Measurements from ENCODE around the gene GP1BA. TPM values are rescaled to one million over a fixed set of nuclear protein-coding genes. Genes with fewer than 3 reads are reported as not detected.

The GP1BA gene
- total and polyA plus RNA-seq, 2 of the 8 experiments (the other 6 are each of a cell fraction or from before 2014, with no cell fraction given) = not detected

DNA sequence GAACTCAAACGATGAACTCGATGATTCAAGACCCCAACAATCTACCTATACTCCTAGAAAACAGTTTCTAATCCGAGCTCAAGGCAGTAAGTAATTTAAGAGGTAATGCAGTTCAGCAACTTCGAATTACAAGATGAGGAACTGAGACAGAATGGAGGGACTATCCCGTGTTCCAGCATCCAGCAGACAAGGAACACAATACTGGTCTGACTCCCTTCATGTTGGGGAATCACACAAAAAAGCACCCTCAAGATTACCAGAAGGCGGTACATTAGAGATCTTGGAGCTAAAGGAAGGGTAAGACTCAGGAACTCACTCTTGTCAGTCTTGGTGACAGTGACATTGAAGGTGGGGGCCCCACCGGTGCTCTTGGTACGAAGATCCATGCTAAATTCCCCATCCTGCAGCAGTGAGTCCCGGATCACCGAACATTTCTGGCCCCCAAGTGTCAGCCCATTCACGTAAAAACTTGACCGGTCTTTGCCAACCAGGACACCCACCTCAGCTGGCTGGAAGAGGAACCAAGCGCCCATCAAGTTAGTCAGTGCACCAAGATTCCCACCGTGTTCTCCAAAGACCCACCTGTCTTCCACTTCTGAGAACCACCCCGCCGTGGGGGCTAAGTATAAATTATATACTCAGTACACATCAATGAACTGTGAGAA, 14.4 kb downstream of the GP1BA start:
- FAIRE-seq = no peak
- POLR2A ChIA-PET (ENCODE audit: partially characterized antibody) = interaction anchor here (1.0 to 32.4 kb wide), 18 partner anchors 1 to 242 kb away, joined by 3 to 987 read pairs (median 10); partner anchors contain the start of genes C17orf107, CAMTA2, ENO3 and GP1BA

More for the DNA sequence above, 14.4 kb downstream of the GP1BA start:
- Histone ChIP-seq H4K5ac (ENCODE audit: insufficient read length, low read depth, low read length) (no peak overlapping the region), H3K56ac (replicated peaks; ENCODE audit: insufficient read length, low read depth, low read length) (no peak overlapping the region), H4K8ac (ENCODE audit: extremely low read depth, insufficient read depth, low read length) (no peak overlapping the region), H3K79me2 (ENCODE audit: control insufficient read depth in 1 of 2, insufficient read depth in 2 of 2, low read length in 2 of 2) (peaks cover 8 to 50% of the 10 kb centered on the region in 2 experiments), H4K20me1 (replicated peaks in 1 of 2; ENCODE audit: control insufficient read depth in 1 of 2, insufficient read depth in 2 of 2, low read length in 2 of 2) (peaks cover 16 to 23% of the 10 kb centered on the region in 2 experiments), H3K36me3 (ENCODE audit: control insufficient read depth in 2 of 4, insufficient read depth in 4 of 4, low read length in 3 of 4) (peaks cover 8 to 42% (median 28%) of the 10 kb centered on the region in 4 experiments), H2BK5ac (ENCODE audit: low read depth, low read length) (no peak overlapping the region), H4K91ac (replicated peaks; ENCODE audit: insufficient read length, low read length) (no peak overlapping the region), H3K4ac (replicated peaks; ENCODE audit: insufficient read length, low read depth, low read length) (no peak overlapping the region), H3K4me2 (ENCODE audit: insufficient read depth in 1 of 2, low read depth in 2 of 2, low read length in 2 of 2) (peak overlapping the region; percentile 67 to 95), H3K23ac (ENCODE audit: insufficient read length) (no peak overlapping the region), H3K4me1 (replicated peaks in 1 of 4; ENCODE audit: control insufficient read depth in 3 of 4, insufficient read depth in 4 of 4, low read length in 3 of 4) (peaks cover 4 to 12% (median 7%) of the 10 kb centered on the region in 4 experiments), H3K4me3 (ENCODE audit: extremely low read depth in 1 of 4, insufficient read depth in 2 of 4, low read depth in 3 of 4, low read length in 4 of 4) (peak overlapping the region; percentile 73 to 97 (median 81)), H3K9ac (replicated peaks in 1 of 4; ENCODE audit: extremely low read depth in 1 of 4, low read depth in 3 of 4, low read length in 3 of 4) (peak overlapping the region; percentile 46 to 78 (median 63)), H2BK15ac (ENCODE audit: low read length) (no peak overlapping the region), H3K27me3 (replicated peaks in 1 of 4; ENCODE audit: control insufficient read depth in 3 of 4, extremely low read depth in 1 of 4, insufficient read depth in 3 of 4, low read length in 3 of 4) (no peaks in the 10 kb centered on the region), H3K14ac (ENCODE audit: insufficient read length) (no peak overlapping the region), H2BK20ac (ENCODE audit: low read length) (no peak overlapping the region), H3K9me3 (ENCODE audit: insufficient read depth in 2 of 2, low read depth in 1 of 2, low read length in 1 of 2) (no peaks in the 10 kb centered on the region), H3K18ac (ENCODE audit: extremely low read depth, low read length) (no peak overlapping the region), H2BK120ac (replicated peaks; ENCODE audit: low read depth, low read length) (no peak overlapping the region), H3K23me2 (ENCODE audit: low read depth, low read length) (peaks cover 18% of the 10 kb centered on the region), H2BK12ac (ENCODE audit: low read depth, low read length) (no peak overlapping the region), H3K27ac (ENCODE audit: low read depth, low read length) (peak overlapping the region; percentile 67), H2AFZ (ENCODE audit: low read length) (no peak overlapping the region), H3K79me1 (ENCODE audit: low read depth, low read length) (peaks cover 2% of the 10 kb centered on the region; the same call in 1 of the 2 replicates), H2AK5ac (ENCODE audit: low read depth, low read length) (no peak overlapping the region)
- TF ChIP-seq CHD1 (IDR thresholded peaks at IDR 0.05; ENCODE audit: low read depth, low read length) = no peak
- TF ChIP-seq, protein P1, sequence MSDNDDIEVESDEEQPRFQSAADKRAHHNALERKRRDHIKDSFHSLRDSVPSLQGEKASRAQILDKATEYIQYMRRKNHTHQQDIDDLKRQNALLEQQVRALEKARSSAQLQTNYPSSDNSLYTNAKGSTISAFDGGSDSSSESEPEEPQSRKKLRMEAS (IDR thresholded peaks at IDR 0.05) = no peak
- TF ChIP-seq POLR2A (IDR thresholded peaks at IDR 0.05; ENCODE audit: control extremely low read depth in 1 of 2, low read depth in 2 of 2, low read length in 2 of 2) = peak in 1 of 2 experiments; percentile 32; a peak in 1 of 3 replicates
- no peak for TF ChIP-seq POU5F1 (IDR thresholded peaks at IDR 0.05; ENCODE audit: low read depth, low read length)
- TF ChIP-seq JUN (IDR thresholded peaks at IDR 0.05; ENCODE audit: low read depth, low read length) = no peak
- TF ChIP-seq, protein P2, sequence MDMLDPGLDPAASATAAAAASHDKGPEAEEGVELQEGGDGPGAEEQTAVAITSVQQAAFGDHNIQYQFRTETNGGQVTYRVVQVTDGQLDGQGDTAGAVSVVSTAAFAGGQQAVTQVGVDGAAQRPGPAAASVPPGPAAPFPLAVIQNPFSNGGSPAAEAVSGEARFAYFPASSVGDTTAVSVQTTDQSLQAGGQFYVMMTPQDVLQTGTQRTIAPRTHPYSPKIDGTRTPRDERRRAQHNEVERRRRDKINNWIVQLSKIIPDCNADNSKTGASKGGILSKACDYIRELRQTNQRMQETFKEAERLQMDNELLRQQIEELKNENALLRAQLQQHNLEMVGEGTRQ (IDR thresholded peaks at IDR 0.05; ENCODE audit: low read length) = no peak
- TF ChIP-seq SP4 (IDR thresholded peaks at IDR 0.05; ENCODE audit: low read length) = 0 out of 2 replicates have a peak, but pooled peaks have one; percentile 11
- TF ChIP-seq, protein P3, sequence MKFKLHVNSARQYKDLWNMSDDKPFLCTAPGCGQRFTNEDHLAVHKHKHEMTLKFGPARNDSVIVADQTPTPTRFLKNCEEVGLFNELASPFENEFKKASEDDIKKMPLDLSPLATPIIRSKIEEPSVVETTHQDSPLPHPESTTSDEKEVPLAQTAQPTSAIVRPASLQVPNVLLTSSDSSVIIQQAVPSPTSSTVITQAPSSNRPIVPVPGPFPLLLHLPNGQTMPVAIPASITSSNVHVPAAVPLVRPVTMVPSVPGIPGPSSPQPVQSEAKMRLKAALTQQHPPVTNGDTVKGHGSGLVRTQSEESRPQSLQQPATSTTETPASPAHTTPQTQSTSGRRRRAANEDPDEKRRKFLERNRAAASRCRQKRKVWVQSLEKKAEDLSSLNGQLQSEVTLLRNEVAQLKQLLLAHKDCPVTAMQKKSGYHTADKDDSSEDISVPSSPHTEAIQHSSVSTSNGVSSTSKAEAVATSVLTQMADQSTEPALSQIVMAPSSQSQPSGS (IDR thresholded peaks at IDR 0.05; ENCODE audit: low read length) = 0 out of 2 replicates have a peak, but pooled peaks have one; percentile 14
- DNase-seq (ENCODE audit: low read depth in 1 of 2, low spot score in 2 of 2) = no peak
- 77% methylated on average over 16 of the region's 16 CpGs; no CpG with 5 or more reads in 1 of the 2 experiments for whole genome bisulfite sequencing, 2 experiments (ENCODE audit: extremely low coverage in 1 of 2, insufficient coverage in 1 of 2, insufficient read length in 1 of 2, insufficient replicate concordance in 2 of 2, low coverage in 1 of 2, low lambda C conversion rate in 2 of 2, missing lambda C conversion rate in 1 of 2)
- CTCF ChIA-PET (ENCODE audit: partially characterized antibody) = interaction anchor here (0.7 to 1.5 kb wide), 3 partner anchors 11 to 37 kb away, joined by 3 to 5 read pairs (median 4); no protein-coding TSS in a partner anchor
